ENCODE data around the gene RIOX2. TPM values are rescaled to one million over a fixed set of nuclear protein-coding genes. Genes with fewer than 3 reads are reported as not detected.

RIOX2 gene
- total and polyA plus RNA-seq, 2 of the 13 experiments (the other 11 are each of a cell fraction or from before 2014, with no cell fraction given), result 19.9 to 43.3 TPM

- TF ChIP-seq MEIS1 (CRISPR knock-in tag; IDR thresholded peaks at IDR 0.05; ENCODE audit: borderline replicate concordance) (no peak), ZSCAN25 (CRISPR knock-in tag; IDR thresholded peaks at IDR 0.05) (0 out of 2 replicates have a peak, but pooled peaks have one; percentile 16), ZNF333 (CRISPR knock-in tag; IDR thresholded peaks at IDR 0.05; ENCODE audit: borderline replicate concordance) (0 out of 2 replicates have a peak, but pooled peaks have one; percentile 39), ZBTB38 (CRISPR knock-in tag; IDR thresholded peaks at IDR 0.05) (peak; percentile 53; the same call in 1 of the 2 replicates), XBP1 (CRISPR knock-in tag; IDR thresholded peaks at IDR 0.05) (peak; percentile 36; the same call in 1 of the 2 replicates), ZFP90 (CRISPR knock-in tag; IDR thresholded peaks at IDR 0.05; ENCODE audit: borderline replicate concordance) (peak; percentile 34), NCOA5 (CRISPR knock-in tag; IDR thresholded peaks at IDR 0.05) (no peak), TFAP4 (IDR thresholded peaks at IDR 0.05; ENCODE audit: borderline replicate concordance, low read depth) (peak; percentile 60), ESRRA (CRISPR knock-in tag; IDR thresholded peaks at IDR 0.05; ENCODE audit: low read depth) (peak; percentile 46; the same call in 1 of the 2 replicates), ZNF432 (CRISPR knock-in tag; IDR thresholded peaks at IDR 0.05; ENCODE audit: borderline replicate concordance) (no peak), ATF5 (CRISPR knock-in tag; IDR thresholded peaks at IDR 0.05; ENCODE audit: low read depth) (no peak), DMAP1 (CRISPR knock-in tag; IDR thresholded peaks at IDR 0.05) (peak; percentile 96), THAP9 (CRISPR knock-in tag; IDR thresholded peaks at IDR 0.05; ENCODE audit: borderline replicate concordance) (peak; percentile 57; the same call in 1 of the 2 replicates), ZBTB39 (CRISPR knock-in tag; IDR thresholded peaks at IDR 0.05) (no peak), ZNF136 (CRISPR knock-in tag; IDR thresholded peaks at IDR 0.05; ENCODE audit: low read depth) (peak; percentile 49; the same call in 1 of the 2 replicates), CSRNP1 (CRISPR knock-in tag; IDR thresholded peaks at IDR 0.05) (0 out of 2 replicates have a peak, but pooled peaks have one; percentile 56), MIER3 (CRISPR knock-in tag; IDR thresholded peaks at IDR 0.05; ENCODE audit: borderline replicate concordance) (0 out of 2 replicates have a peak, but pooled peaks have one; percentile 58), SRSF1 (optimal IDR thresholded peaks at IDR 0.05; ENCODE audit: low read depth, low read length) (peak; percentile 34)
Observed at GRCh38 chr3:97971679-97972567, at the start of gene RIOX2 (continued).

Data from HepG2 (cell line).